OCI-LY7 (cell line): ENCODE results near the gene PRSS50. TPM values are rescaled to one million over a fixed set of nuclear protein-coding genes. Genes with fewer than 3 reads are reported as not detected.
A peak's percentile ranks its signal among the peaks of the same experiment; 100 is the strongest.
"Not testable (repeated sequence)": the region's sequence is repeated elsewhere in the genome, so short reads cannot be mapped to it uniquely, and the experiment has no call there.

Experiments
- BruUV-seq: library from RNA; stranded (reverse); fragments of 400-500 nt; replicated peaks from 2 replicates; lab custom pipeline; 2021; lab: Mats Ljungman, UMichigan
- CTCF ChIA-PET: fragments of 300-600 bp; sonication (Branson Sonifier 250); formaldehyde crosslinking; loops from one replicate; lab custom pipeline; 2022; ENCODE audit warnings: antibody characterized with exemption; ENCODE audit not compliant: unreplicated experiment; lab: Charles Lee
- POLR2A ChIA-PET: fragments of 300-600 bp; sonication (Branson Sonifier 250); formaldehyde crosslinking; loops from one replicate; lab custom pipeline; 2022; ENCODE audit warnings: antibody characterized with exemption; lab: Charles Lee
- DNase-seq: peaks from one replicate; pipeline ENCODE4 v3.0.0-alpha.2; 2015; ENCODE audit warnings: low spot score
- H2AFZ ChIP-seq: fragments of 200-600 bp; sonication (generic), shearing (Covaris generic); 2 replicates; pipeline ENCODE4 v1.6.1; 2014; ENCODE audit warnings: mild to moderate bottlenecking, antibody characterized with exemption, low read length, moderate library complexity
- H3K27ac ChIP-seq: fragments of 200-600 bp; sonication (generic); 2 replicates; pipeline ENCODE4 v1.5.1; 2014; ENCODE audit warnings: mixed run types, low read depth, mild to moderate bottlenecking, moderate library complexity, low read length, inconsistent platforms; ENCODE audit not compliant: poor library complexity, severe bottlenecking
- H3K36me3 ChIP-seq: fragments of 200-600 bp; sonication (generic); 2 replicates; pipeline ENCODE4 v1.6.1; 2014; ENCODE audit warnings: mild to moderate bottlenecking, antibody characterized with exemption, low read length, moderate library complexity, mixed read lengths; ENCODE audit not compliant: insufficient read depth
- H3K4me1 ChIP-seq: fragments of 200-600 bp; sonication (generic); 2 replicates; pipeline ENCODE4 v1.5.1; 2014; ENCODE audit warnings: mild to moderate bottlenecking, low read length; ENCODE audit not compliant: insufficient read depth, poor library complexity, severe bottlenecking
- H3K4me2 ChIP-seq: fragments of 200-600 bp; sonication (generic); 2 replicates; pipeline ENCODE4 v1.6.1; 2014; ENCODE audit warnings: mild to moderate bottlenecking, low read length
- H3K4me3 ChIP-seq: fragments of 200-600 bp; sonication (generic); 2 replicates; pipeline ENCODE4 v1.5.1; 2014; ENCODE audit warnings: mild to moderate bottlenecking, low read depth, low read length; ENCODE audit not compliant: poor library complexity, severe bottlenecking
- H3K79me2 ChIP-seq: fragments of 200-600 bp; sonication (generic); 2 replicates; pipeline ENCODE4 v1.6.1; 2016; ENCODE audit warnings: low read depth, mild to moderate bottlenecking, low read length, moderate library complexity, mixed read lengths; ENCODE audit not compliant: insufficient read depth
- H3K9me2 ChIP-seq: fragments of 200-600 bp; sonication (generic); 2 replicates; pipeline ENCODE4 v1.6.1; 2016; ENCODE audit warnings: mild to moderate bottlenecking, low read length, mixed read lengths; ENCODE audit not compliant: insufficient read depth
- H3K9me3 ChIP-seq: fragments of 200-600 bp; sonication (generic); 2 replicates; pipeline ENCODE4 v1.6.1; 2014; ENCODE audit warnings: mild to moderate bottlenecking, mixed run types, low read length, mixed read lengths
- H4K20me1 ChIP-seq: fragments of 200-600 bp; sonication (generic); 2 replicates; pipeline ENCODE4 v1.6.1; 2014; ENCODE audit warnings: mild to moderate bottlenecking, antibody characterized with exemption, low read length, moderate library complexity, mixed read lengths; ENCODE audit not compliant: insufficient read depth
- CTCF ChIP-seq: fragments of 200-600 bp; sonication (generic); conservative IDR thresholded peaks from 2 replicates; pipeline ENCODE4 v1.5.1; 2014; ENCODE audit warnings: mild to moderate bottlenecking, antibody characterized with exemption, low read length, moderate library complexity, mixed read lengths
- EZH2phosphoT487 ChIP-seq: fragments of 200-600 bp; sonication (generic); IDR thresholded peaks from 2 replicates; pipeline ENCODE4 v1.6.1; 2018; ENCODE audit warnings: low read depth, borderline replicate concordance, mild to moderate bottlenecking, mixed run types, antibody characterized with exemption, low read length, moderate library complexity, mixed read lengths
- intact Hi-C: fragments of 100-400 bp; cut with micrococcal nuclease; formaldehyde crosslinking; loops from one replicate; pipeline ENCODE4 v1.10.0; 2022; ENCODE audit not compliant: unreplicated experiment
- total RNA-seq, 2 experiments: library from RNA; depleted of rRNA in 1 of 2; stranded (reverse); fragments of >200 nt in 1 of 2; shearing (Covaris generic) in 1 of 2; gene quantifications; 2 replicates each; pipeline ENCODE4 v1.2.3, GENCODE V29; 2014 to 2022

PRSS50 gene
- total RNA-seq, 2 experiments from 2014 or later, result not detected

GRCh38 chr3:46705022-46705530 is 12.6 kb downstream of the PRSS50 start:
- BruUV-seq, result no TSS peak
- DNase-seq, result peak; percentile 65
- Histone ChIP-seq H3K4me1 (no peaks in the 10 kb centered on the region), H3K4me2 (no peak overlapping the region), H3K36me3 (no peaks in the 10 kb centered on the region), H4K20me1 (no peaks in the 10 kb centered on the region), H3K79me2 (no peaks in the 10 kb centered on the region), H3K9me2 (no peaks in the 10 kb centered on the region), H3K4me3 (no peak overlapping the region), H3K27ac (no peak overlapping the region), H3K9me3 (no peaks in the 10 kb centered on the region), H2AFZ (no peak overlapping the region)
- intact Hi-C loops, result loop anchor here (1.0 to 10.0 kb wide), 3 partner anchors 190 to 670 kb away; no protein-coding TSS in a partner anchor
- CTCF ChIA-PET, result no interaction called here
- POLR2A ChIA-PET, result no interaction called here
- peak; percentile 92 for TF ChIP-seq CTCF
- TF ChIP-seq EZH2phosphoT487, result no peak

- H3K27ac ChIP-seq, H3K4me1 ChIP-seq, POLR2A ChIA-PET, CTCF ChIA-PET, H3K36me3 ChIP-seq, H3K9me3 ChIP-seq, DNase-seq, H3K4me3 ChIP-seq, BruUV-seq, H3K79me2 ChIP-seq, H2AFZ ChIP-seq, H3K4me2 ChIP-seq, H4K20me1 ChIP-seq, H3K9me2 ChIP-seq: not testable (repeated sequence)
- intact Hi-C loops, result loop anchor here (10.0 kb wide), 2 partner anchors 310 to 670 kb away; no protein-coding TSS in a partner anchor
Observed at GRCh38 chr3:46704346-46704745, 13.3 kb downstream of the PRSS50 start.

- DNase-seq, result no peak
- no peaks in the 10 kb centered on the region for H3K79me2 ChIP-seq
- TF ChIP-seq EZH2phosphoT487 (no peak), CTCF (no peak)
- ChIA-PET CTCF (no interaction called here), POLR2A (no interaction called here)
- no peak overlapping the region for H3K27ac ChIP-seq
- H3K9me2 ChIP-seq, result no peaks in the 10 kb centered on the region
- no peaks in the 10 kb centered on the region for H4K20me1 ChIP-seq
- no TSS peak for BruUV-seq
- H3K4me2 ChIP-seq, result no peak overlapping the region
- no peaks in the 10 kb centered on the region for H3K4me1 ChIP-seq
- intact Hi-C loops, result loop anchor here (10.0 kb wide), 2 partner anchors 312 to 672 kb away; no protein-coding TSS in a partner anchor
- H3K9me3 ChIP-seq, result no peaks in the 10 kb centered on the region
- H3K4me3 ChIP-seq, result no peak overlapping the region
- no peak overlapping the region for H2AFZ ChIP-seq
- H3K36me3 ChIP-seq, result no peaks in the 10 kb centered on the region
Observed at GRCh38 chr3:46703013-46703520, 14.6 kb downstream of the PRSS50 start.
